Esophagus squamous epithelium (tissue), 4 donors: ENCODE results near the gene COTL1.

Experiments used
- CTCF ChIP-seq, 6 experiments: fragments of 450-650 bp in 4 of 6; fragments of 200-600 bp in 2 of 6; sonication (generic) in 2 of 6; IDR thresholded peaks; one replicate each; pipeline ENCODE4 v1.5.1; 2016 to 2019; ENCODE audit warnings: antibody characterized with exemption in 6 of 6, mild to moderate bottlenecking in 4 of 6, moderate library complexity in 4 of 6
- POLR2A ChIP-seq, 4 donors: fragments of 450-650 bp; IDR thresholded peaks; one replicate each; pipeline ENCODE4 v1.6.1; 2017; ENCODE audit warnings: antibody characterized with exemption in 4 of 4, mild to moderate bottlenecking in 4 of 4, moderate library complexity in 3 of 4

GRCh38 chr16:84594725-84595038 lies 23.2 kb downstream of the COTL1 start:
- TF ChIP-seq CTCF (IDR thresholded peaks at IDR 0.05) (no peak), POLR2A (IDR thresholded peaks at IDR 0.05) (no peak)
